Astrocyte (in vitro differentiated cells and primary cell): ENCODE data around the gene CNTNAP2.

Experiments
- CTCF ChIP-seq: IDR thresholded peaks from 2 replicates; pipeline ENCODE4 v1.5.1; 2011; ENCODE audit warnings: low read depth, mild to moderate bottlenecking, inconsistent platforms, low read length, moderate library complexity; ENCODE audit not compliant: insufficient read depth
- EZH2 ChIP-seq: IDR thresholded peaks from 2 replicates; pipeline ENCODE4 v1.6.1; 2012; ENCODE audit warnings: mild to moderate bottlenecking, low read length, inconsistent platforms; ENCODE audit not compliant: insufficient read depth

GRCh38 chr7:146494952-146495596 is 378.5 kb downstream of the CNTNAP2 start:
- no peak for TF ChIP-seq CTCF
- no peak for TF ChIP-seq EZH2
